ENCODE results near the gene HS3ST2.

Gene HS3ST2

GRCh38 chr16:22786691-22787090, 27.3 kb upstream of the HS3ST2 start:
- ChIA-PET POLR2A (no interaction called here), CTCF (no interaction called here)
- no peaks in the 10 kb centered on the region for H3K9me3 ChIP-seq (ENCODE audit: control insufficient read depth, insufficient read depth, low read depth, low read length)
- TF ChIP-seq HOXC10 (CRISPR knock-in tag; IDR thresholded peaks at IDR 0.05) (no peak), ZNF2 (tag by site-specific recombination; IDR thresholded peaks at IDR 0.05) (no peak), ZNF658 (tag by site-specific recombination; IDR thresholded peaks at IDR 0.05) (no peak), ZNF747 (tag by site-specific recombination; IDR thresholded peaks at IDR 0.05) (no peak), ZNF473 (tag by site-specific recombination; IDR thresholded peaks at IDR 0.05) (no peak), ZNF311 (tag by site-specific recombination; IDR thresholded peaks at IDR 0.05; ENCODE audit: borderline replicate concordance) (no peak), SP7 (tag by site-specific recombination; IDR thresholded peaks at IDR 0.05) (no peak), ZEB2 (tag by site-specific recombination; IDR thresholded peaks at IDR 0.05) (no peak), TRIM28 (IDR thresholded peaks at IDR 0.05; ENCODE audit: borderline replicate concordance, low read length) (no peak), ZNF169 (tag by site-specific recombination; IDR thresholded peaks at IDR 0.05) (no peak), ZIC2 (tag by site-specific recombination; IDR thresholded peaks at IDR 0.05) (no peak), OVOL3 (tag by site-specific recombination; IDR thresholded peaks at IDR 0.05) (no peak), ZFP41 (tag by site-specific recombination; IDR thresholded peaks at IDR 0.05; ENCODE audit: borderline replicate concordance) (no peak), HOXD13 (CRISPR knock-in tag; IDR thresholded peaks at IDR 0.05; ENCODE audit: borderline replicate concordance) (no peak), ZNF654 (tag by site-specific recombination; IDR thresholded peaks at IDR 0.05; ENCODE audit: low read depth) (no peak)
- no peaks in the 10 kb centered on the region for H3K4me1 ChIP-seq (ENCODE audit: control insufficient read depth, insufficient read depth, low read length)
- no peak overlapping the region for H3K27ac ChIP-seq (ENCODE audit: extremely low read depth, low read depth, low read length)
- no peaks in the 10 kb centered on the region for H3K36me3 ChIP-seq (ENCODE audit: control insufficient read depth in 2 of 2, insufficient read depth in 1 of 2, low read length in 2 of 2)
- H3K4me3 ChIP-seq (ENCODE audit: low read depth, low read length), result no peak overlapping the region

- ChIA-PET POLR2A (no interaction called here), CTCF (interaction anchor here (0.7 kb wide), 1 partner anchor 111 kb away, joined by 4 read pairs; no protein-coding TSS in a partner anchor)
- Histone ChIP-seq H3K9me3 (ENCODE audit: control insufficient read depth, insufficient read depth, low read depth, low read length) (no peaks in the 10 kb centered on the region), H3K4me1 (ENCODE audit: control insufficient read depth, insufficient read depth, low read length) (no peaks in the 10 kb centered on the region), H3K36me3 (ENCODE audit: control insufficient read depth in 2 of 2, insufficient read depth in 1 of 2, low read length in 2 of 2) (no peaks in the 10 kb centered on the region), H3K27ac (ENCODE audit: extremely low read depth, low read depth, low read length) (no peak overlapping the region), H3K4me3 (ENCODE audit: low read depth, low read length) (no peak overlapping the region)
- TF ChIP-seq ZNF830 (tag by site-specific recombination; IDR thresholded peaks at IDR 0.05; ENCODE audit: low read depth), result no peak
- no peak for TF ChIP-seq ZNF239 (tag by site-specific recombination; IDR thresholded peaks at IDR 0.05)
- TF ChIP-seq ZNF610 (tag by site-specific recombination; IDR thresholded peaks at IDR 0.05; ENCODE audit: borderline replicate concordance), result no peak
- TF ChIP-seq ZNF221 (tag by site-specific recombination; IDR thresholded peaks at IDR 0.05; ENCODE audit: borderline replicate concordance), result no peak
- no peak for TF ChIP-seq ZNF792 (tag by site-specific recombination; IDR thresholded peaks at IDR 0.05)
- no peak for TF ChIP-seq SALL2 (tag by site-specific recombination; IDR thresholded peaks at IDR 0.05; ENCODE audit: borderline replicate concordance)
- no peak for TF ChIP-seq ZBTB11 (tag by site-specific recombination; conservative IDR thresholded peaks at IDR 0.05; ENCODE audit: low read depth)
- TF ChIP-seq ZNF223 (tag by site-specific recombination; IDR thresholded peaks at IDR 0.05), result no peak
Measured at GRCh38 chr16:22787466-22788192, 26.3 kb upstream of the HS3ST2 start.
